ENCODE results near the gene DSTYK.
"Not testable (repeated sequence)": the region's sequence is repeated elsewhere in the genome, so short reads cannot be mapped to it uniquely, and the experiment has no call there.

DSTYK gene

GRCh38 chr1:205169248-205169647, 42.3 kb downstream of the DSTYK start:
- H3K27ac ChIP-seq = no peak overlapping the region
- TF ChIP-seq CTCF (conservative IDR thresholded peaks at IDR 0.05) (no peak), ZFX (IDR thresholded peaks at IDR 0.05) (no peak)

- TF ChIP-seq ZFX (IDR thresholded peaks at IDR 0.05) (no peak), CTCF (conservative IDR thresholded peaks at IDR 0.05) (no peak)
- no peak overlapping the region for H3K27ac ChIP-seq
These were observed 43.2 kb downstream of the DSTYK start for GRCh38 chr1:205168291-205168690.

- no peak overlapping the region for H3K27ac ChIP-seq
- TF ChIP-seq CTCF (conservative IDR thresholded peaks at IDR 0.05) (no peak), ZFX (IDR thresholded peaks at IDR 0.05) (no peak)
These were observed 49.2 kb downstream of the DSTYK start for GRCh38 chr1:205162301-205162700.

- H3K27ac ChIP-seq = no peak overlapping the region
- no peak for TF ChIP-seq CTCF (conservative IDR thresholded peaks at IDR 0.05)
- no peak for TF ChIP-seq ZFX (IDR thresholded peaks at IDR 0.05)
These were observed 50.4 kb downstream of the DSTYK start for GRCh38 chr1:205161076-205161475.

- no peak overlapping the region for H3K27ac ChIP-seq
- no peak for TF ChIP-seq CTCF (conservative IDR thresholded peaks at IDR 0.05)
- TF ChIP-seq ZFX (IDR thresholded peaks at IDR 0.05) = no peak
These were observed 53.4 kb downstream of the DSTYK start for GRCh38 chr1:205158048-205158616.

- H3K27ac ChIP-seq = not testable (repeated sequence)
These were observed 55.7 kb downstream of the DSTYK start for GRCh38 chr1:205155665-205156377.

- TF ChIP-seq CTCF (conservative IDR thresholded peaks at IDR 0.05) (no peak), ZFX (IDR thresholded peaks at IDR 0.05) (no peak)
- H3K27ac ChIP-seq = no peak overlapping the region
These were observed 59.0 kb downstream of the DSTYK start for GRCh38 chr1:205152505-205152904.

Data from C4-2B (cell line).